GM18517 (cell line): ENCODE data around the gene RAVER1.
"Not testable (repeated sequence)": the region's sequence is repeated elsewhere in the genome, so short reads cannot be mapped to it uniquely, and the experiment has no call there.

Experiments used
- ATAC-seq: cut with Tn5 transposase; IDR thresholded peaks from one replicate; pipeline ENCODE4 v1.9.1; 2021; ENCODE audit warnings: mild to moderate bottlenecking, moderate library complexity; ENCODE audit not compliant: unreplicated experiment

RAVER1 gene

DNA sequence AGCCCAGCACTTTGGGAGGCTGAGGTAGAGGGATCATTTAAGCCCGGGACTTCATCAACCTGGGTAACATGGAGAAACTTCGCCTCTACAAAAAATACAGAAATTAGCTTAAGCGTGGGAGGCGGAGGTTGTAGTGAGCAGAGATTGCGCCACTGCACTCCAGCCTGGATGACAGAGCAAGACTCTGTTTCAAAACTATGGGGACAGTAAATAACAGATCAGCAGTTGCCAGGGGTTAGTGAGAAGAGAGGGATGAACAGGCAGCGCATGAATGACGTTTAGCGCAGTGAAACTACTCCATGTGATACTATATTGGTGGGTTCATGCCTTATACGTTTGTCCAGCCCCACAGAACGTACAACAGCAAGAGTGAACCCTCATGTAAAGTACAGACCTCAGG, 13.2 kb upstream of the RAVER1 start:
- no peak for ATAC-seq

DNA sequence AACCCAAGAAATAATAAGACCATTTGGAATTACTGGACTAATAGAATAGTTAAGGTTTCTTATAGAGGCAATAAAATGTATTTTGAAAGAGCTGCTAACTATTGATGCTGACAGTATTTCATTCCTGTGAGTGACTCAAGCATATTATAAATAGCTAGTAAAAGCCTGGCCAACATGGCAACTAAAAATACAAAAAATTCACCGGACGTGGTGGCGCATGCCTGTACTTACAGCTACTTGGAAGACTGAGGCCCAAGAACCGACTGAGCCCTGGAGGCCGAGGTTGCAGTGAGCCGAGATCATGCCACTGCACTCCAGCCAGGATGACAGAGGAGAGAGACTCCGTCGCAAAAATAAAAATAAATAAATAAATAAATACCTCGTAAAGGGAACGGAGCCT, 11.5 kb upstream of the RAVER1 start:
- ATAC-seq = no peak

DNA sequence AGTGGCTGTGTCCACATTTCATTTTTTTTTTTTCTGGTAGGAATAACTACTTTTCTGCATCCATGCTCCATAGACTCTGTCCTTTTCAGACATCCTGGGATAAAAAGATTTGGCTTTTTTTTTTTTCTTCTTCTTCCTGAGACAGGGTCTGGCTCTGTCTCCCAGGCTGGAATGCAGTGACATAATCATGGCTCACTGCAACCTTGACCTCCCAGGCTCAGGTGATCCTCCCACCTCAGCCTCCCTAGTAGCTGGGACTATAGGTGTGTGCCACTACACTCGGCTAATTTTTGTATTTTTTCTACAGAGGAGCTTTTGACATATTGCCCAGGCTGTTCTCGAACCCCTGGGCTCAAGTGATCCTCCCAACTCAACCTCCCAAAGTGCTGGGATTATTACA, 10.2 kb upstream of the RAVER1 start:
- no peak for ATAC-seq

GRCh38 chr19:10339977-10340376, 6.6 kb upstream of the RAVER1 start:
- ATAC-seq = no peak

GRCh38 chr19:10339380-10339960, 6.1 kb upstream of the RAVER1 start, which contains the start of gene ICAM3:
ICAM3 (minus strand) TSS chr19:10339624; CDS start chr19:10339614, 10 bp downstream.
- ATAC-seq = no peak

DNA sequence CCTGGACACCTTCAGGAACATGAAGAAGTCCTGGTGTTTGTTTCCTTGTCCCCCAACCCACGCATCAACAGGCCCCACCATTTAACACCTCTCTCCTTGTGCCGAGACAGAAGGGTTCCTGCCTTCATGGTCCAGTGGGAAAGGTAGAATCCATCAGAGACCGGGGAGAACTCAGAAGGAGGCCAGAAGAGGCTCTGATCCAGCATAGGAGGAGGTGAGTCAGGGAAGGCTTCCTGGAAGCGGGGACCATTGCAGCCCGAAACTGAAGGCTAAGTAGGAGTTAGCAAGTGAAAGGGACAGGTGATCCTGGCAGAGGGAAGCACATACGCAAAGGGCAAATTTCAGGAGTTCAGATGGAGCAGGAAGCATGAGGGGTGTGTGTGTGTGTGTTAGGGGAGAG, 5.6 kb upstream of the RAVER1 start:
- no peak for ATAC-seq

- not testable (repeated sequence) for ATAC-seq
Observed at GRCh38 chr19:10336725-10337124, 3.4 kb upstream of the RAVER1 start.

- no peak for ATAC-seq
Observed at GRCh38 chr19:10335352-10335985, 2.1 kb upstream of the RAVER1 start.

DNA sequence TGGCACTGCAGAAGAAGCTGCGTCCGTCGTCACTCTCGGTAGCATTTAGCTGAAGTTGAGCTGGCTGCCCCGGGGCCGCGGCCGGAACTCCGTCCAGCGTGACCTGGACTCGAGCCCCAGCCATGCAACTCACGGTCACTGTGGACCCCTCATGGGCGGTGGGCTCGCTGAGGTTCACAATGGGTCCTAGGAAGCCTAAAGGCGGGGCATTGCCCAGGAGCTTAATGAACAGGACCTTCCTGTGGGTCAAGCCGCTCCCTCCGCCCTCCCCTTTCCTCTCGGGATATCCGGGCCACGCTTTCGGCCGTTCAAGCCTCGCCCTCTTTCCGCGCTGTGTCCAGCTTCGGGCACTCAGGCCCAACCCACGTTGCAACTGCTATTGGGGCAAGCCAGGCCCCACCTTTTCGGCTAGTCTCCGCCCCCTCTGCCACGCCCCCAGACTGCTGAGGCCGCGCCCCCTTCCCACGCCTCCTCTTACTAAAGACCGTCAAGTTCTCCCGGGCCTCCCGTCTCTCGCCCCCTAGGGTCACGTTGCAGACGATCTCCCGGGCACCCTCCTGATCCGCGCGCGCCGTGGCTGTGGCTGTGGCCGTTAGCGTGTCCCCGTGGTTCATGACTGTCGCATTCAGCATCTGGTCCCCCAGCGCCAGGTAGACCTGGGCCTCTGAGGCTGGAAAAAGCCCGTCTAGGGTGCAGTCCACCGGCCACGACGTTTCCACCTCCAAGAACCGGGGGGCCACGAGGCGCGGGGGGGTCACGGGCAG, 1.4 kb upstream of the RAVER1 start:
- no peak for ATAC-seq

GRCh38 chr19:10333758-10334587, 644 bp upstream of the RAVER1 start:
- ATAC-seq = no peak

DNA sequence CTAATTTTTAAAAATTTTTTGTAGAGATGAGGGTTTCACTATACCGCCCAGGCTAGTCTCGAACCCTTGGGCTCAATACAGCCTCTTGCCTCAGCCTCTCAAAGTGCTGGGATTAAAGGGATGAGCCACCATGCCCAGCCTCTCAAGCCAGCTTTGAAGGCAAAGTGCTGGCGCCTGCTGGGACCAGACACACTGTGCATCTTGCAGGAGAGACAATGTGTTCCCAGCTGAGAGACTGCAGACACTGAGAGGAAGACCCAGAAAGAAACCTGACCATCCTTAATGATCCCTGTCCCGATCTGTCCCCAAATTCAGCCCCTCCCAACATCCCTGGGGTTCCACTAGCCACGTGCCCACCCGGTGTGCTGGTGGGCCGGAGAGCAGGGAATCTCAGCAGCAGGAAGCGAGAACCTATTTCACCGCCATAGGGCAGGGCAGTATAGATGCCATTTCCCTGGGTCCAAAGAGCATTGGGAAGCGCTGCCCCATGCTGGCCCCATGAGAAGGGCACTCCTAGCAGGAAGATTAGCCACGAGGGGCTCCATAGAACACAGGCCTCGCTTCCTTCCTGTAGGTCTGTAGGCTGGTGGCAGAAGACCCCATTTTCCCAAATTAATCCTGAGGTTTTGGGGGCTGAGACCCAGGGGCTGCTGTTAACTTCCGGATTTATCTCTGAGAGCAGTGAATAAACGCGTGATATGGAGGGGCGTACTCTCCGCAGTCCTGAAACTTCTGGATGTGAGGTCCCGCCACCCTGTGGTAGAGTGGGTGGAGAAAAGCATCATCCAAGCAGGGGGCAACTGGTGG, 968 bp downstream of the RAVER1 start:
- no peak for ATAC-seq

- no peak for ATAC-seq
Observed at GRCh38 chr19:10329555-10329954, 3.8 kb downstream of the RAVER1 start.

DNA sequence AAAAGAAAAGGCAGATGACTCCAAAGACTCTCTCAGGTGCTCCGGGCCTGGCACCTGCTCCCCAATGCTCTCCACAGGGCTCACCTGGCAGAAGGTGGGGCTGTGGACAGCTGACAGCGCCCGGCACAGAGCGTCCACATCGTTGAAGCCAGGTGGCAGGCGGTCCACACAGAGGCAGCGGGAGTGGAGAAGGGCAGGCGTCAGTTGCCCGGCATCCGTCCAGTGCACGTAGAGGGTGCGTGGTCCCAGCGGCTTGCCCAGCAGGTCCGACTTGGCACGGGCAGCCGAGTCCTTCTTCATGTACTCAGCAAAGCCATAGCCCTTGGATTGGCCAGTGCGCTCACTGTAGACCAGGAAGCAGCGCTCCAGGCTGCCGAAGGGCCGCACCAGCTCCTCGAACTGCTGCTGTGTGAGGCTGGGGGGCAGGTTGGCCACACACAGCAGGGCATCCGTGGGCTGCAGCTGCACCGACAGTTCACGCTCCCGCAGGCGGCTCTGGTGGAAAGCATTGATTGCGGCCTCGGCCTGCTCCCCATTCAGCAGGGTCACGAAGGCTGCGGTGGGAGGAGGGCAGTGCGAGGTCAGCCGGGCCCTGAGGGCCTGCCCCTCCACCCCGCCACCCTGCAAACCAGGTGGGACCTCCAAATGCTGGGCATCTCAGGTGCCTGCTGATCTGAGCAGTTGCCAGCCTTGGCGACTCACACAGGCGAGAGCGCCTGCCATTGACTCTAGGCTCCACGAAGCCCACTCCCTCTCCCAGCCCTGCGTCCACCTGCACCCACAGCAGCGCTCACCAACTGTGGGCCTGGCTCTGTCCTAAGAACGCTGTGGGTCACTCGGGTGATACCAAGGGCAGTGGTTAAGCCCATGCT, 4.5 kb downstream of the RAVER1 start:
- ATAC-seq = no peak

DNA sequence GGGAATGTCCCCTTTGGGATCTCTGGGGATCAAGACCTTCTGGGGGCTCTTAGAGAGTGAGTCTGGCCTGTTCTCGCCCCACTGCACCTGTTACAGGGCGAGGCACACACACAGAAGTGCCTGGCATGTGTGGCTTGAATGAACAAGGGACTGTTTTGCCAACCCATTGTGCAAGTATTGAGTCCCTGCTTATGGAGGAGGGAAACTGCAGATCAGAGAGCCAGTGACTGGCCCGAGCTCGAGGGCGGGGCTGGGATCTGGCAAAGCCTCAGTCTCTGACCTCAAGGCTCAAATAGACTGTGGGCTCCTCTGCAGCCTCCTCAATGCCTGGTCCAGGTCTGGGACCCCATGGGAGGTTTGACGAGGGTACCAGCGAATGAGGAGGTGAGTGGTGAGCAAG, 5.5 kb downstream of the RAVER1 start:
- ATAC-seq = no peak

- no peak for ATAC-seq
Observed at GRCh38 chr19:10325732-10326131, 7.6 kb downstream of the RAVER1 start.

- ATAC-seq = no peak
Observed at GRCh38 chr19:10321874-10322835, 11.2 kb downstream of the RAVER1 start.

DNA sequence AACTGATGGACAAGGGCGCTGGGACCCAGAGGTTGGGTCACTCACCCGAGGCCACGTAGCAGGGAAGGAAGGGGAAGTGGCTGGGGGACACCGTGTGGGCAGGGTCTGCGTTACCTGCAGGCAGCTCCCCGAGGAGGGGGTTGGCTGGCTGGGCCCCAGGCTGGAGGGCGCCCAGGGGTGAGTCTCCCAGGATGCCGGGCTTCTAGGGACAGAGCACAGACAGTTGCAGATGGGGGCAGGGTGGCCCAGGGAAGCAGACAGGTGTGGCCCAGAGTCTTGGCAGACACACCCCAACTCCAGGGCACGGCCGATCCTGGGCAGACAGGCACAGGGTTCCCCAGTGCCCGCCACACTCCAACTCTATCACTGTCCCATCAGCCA, 11.9 kb downstream of the RAVER1 start:
- ATAC-seq = no peak

DNA sequence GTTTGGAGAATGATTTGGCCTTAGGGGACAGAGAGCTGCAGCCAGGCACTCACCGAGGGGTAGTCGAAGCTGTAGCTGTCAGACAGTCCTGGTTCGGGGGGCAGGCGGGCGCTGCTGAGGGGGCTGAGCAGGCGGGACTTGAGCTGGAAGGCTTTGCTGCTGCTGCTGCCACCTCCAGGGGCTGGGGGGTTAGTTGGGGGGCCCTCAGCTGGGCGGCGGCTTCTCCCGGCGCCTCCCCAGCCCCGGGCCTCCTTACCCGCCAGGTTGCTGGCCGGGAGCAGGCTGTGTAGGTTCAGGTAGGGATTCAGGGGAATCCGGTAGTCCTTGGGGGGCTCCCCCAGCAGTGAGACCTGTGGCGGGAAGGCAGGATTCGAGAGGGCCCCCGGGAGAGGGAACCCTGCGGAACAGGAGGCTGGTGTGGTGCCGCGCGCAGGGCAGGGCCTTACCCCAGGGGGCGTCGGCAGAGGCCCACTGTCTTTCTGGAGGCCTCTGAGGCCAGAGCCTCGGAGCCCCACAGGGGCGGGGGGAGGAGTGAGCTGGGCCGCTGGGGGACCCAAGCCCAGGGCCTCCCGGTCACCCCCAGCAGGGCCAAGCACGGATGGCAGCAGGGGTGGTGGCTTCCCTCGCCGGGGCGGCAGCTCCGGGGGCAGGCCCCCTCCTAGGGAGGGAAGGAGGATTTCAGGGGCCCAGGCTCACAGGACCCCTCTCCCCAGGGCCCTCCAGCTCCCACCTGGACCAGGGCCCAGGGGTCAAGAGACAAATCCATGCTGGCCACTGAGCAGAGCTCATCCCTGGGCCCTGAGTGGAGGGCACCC, 12.5 kb downstream of the RAVER1 start:
- ATAC-seq = no peak
